ENCODE measurements around the gene MGAT5B.

The MGAT5B gene

GRCh38 chr17:76986365-76986764, 118.2 kb downstream of the MGAT5B start:
- no peak for TF ChIP-seq CTCF (IDR thresholded peaks at IDR 0.05)

- TF ChIP-seq CTCF (IDR thresholded peaks at IDR 0.05), result no peak
Measured at GRCh38 chr17:76987486-76988093, 119.4 kb downstream of the MGAT5B start.

- TF ChIP-seq CTCF (IDR thresholded peaks at IDR 0.05), result no peak
Measured at GRCh38 chr17:76988796-76989195, 120.6 kb downstream of the MGAT5B start.

GRCh38 chr17:76989519-76989918, 121.3 kb downstream of the MGAT5B start:
- no peak for TF ChIP-seq CTCF (IDR thresholded peaks at IDR 0.05)

GRCh38 chr17:76992891-76993290, 124.7 kb downstream of the MGAT5B start:
- TF ChIP-seq CTCF (IDR thresholded peaks at IDR 0.05), result no peak

- no peak for TF ChIP-seq CTCF (IDR thresholded peaks at IDR 0.05)
Measured at GRCh38 chr17:76993651-76994050, 125.4 kb downstream of the MGAT5B start.

GRCh38 chr17:76994237-76994637, 126.0 kb downstream of the MGAT5B start:
- no peak for TF ChIP-seq CTCF (IDR thresholded peaks at IDR 0.05)

Measured in LNCAP (cell line).